HG02852 (cell line): ENCODE results near the gene FTO.
A peak's percentile ranks its signal among the peaks of the same experiment; 100 is the strongest.

Source experiments
- ATAC-seq: cut with Tn5 transposase; IDR thresholded peaks from one replicate; pipeline ENCODE4 v1.9.1; 2021; ENCODE audit warnings: mild to moderate bottlenecking, moderate library complexity; ENCODE audit not compliant: unreplicated experiment

FTO gene

GRCh38 chr16:53752560-53752959 is 48.6 kb downstream of the FTO start:
- no peak for ATAC-seq

GRCh38 chr16:53753431-53753830 is 49.5 kb downstream of the FTO start:
- no peak for ATAC-seq

- ATAC-seq, result no peak
Observed at GRCh38 chr16:53755026-53755910, 51.3 kb downstream of the FTO start.

GRCh38 chr16:53756275-53756996 is 52.5 kb downstream of the FTO start:
- ATAC-seq, result no peak

GRCh38 chr16:53757971-53758609 is 54.1 kb downstream of the FTO start:
- ATAC-seq, result no peak

- no peak for ATAC-seq
Observed at GRCh38 chr16:53761962-53762703, 58.2 kb downstream of the FTO start.

GRCh38 chr16:53766304-53767016 is 62.5 kb downstream of the FTO start:
- ATAC-seq, result no peak

- no peak for ATAC-seq
Observed at GRCh38 chr16:53768167-53768566, 64.2 kb downstream of the FTO start.

GRCh38 chr16:53768593-53768992 is 64.6 kb downstream of the FTO start:
- no peak for ATAC-seq

GRCh38 chr16:53769185-53769584 is 65.2 kb downstream of the FTO start:
- no peak for ATAC-seq

- no peak for ATAC-seq
Observed at GRCh38 chr16:53769787-53770186, 65.8 kb downstream of the FTO start.

GRCh38 chr16:53770641-53771040 is 66.7 kb downstream of the FTO start:
- no peak for ATAC-seq

GRCh38 chr16:53771655-53772497 is 67.9 kb downstream of the FTO start:
- ATAC-seq, result no peak

- ATAC-seq, result peak; percentile 41
Observed at GRCh38 chr16:53773150-53773846, 69.3 kb downstream of the FTO start.

GRCh38 chr16:53773881-53774280 is 69.9 kb downstream of the FTO start:
- no peak for ATAC-seq

GRCh38 chr16:53775106-53775820 is 71.3 kb downstream of the FTO start:
- no peak for ATAC-seq

- ATAC-seq, result no peak
Observed at GRCh38 chr16:53775821-53776431, 72.0 kb downstream of the FTO start.

- ATAC-seq, result no peak
Observed at GRCh38 chr16:53779186-53779585, 75.2 kb downstream of the FTO start.
